Caco-2 (cell line): Measurements from ENCODE around the gene EPB41L4A. TPM values are rescaled to one million over a fixed set of nuclear protein-coding genes. Genes with fewer than 3 reads are reported as not detected.

ENCODE experiments used
- BruUV-seq: library from RNA; stranded (reverse); fragments of 400-500 nt; replicated peaks from 2 replicates; lab custom pipeline; 2021; lab: Mats Ljungman, UMichigan
- CTCF ChIA-PET: fragments of 300-600 bp; sonication (Branson Sonifier 250); formaldehyde crosslinking; loops from one replicate; lab custom pipeline; 2022; ENCODE audit warnings: antibody characterized with exemption; lab: Charles Lee
- POLR2A ChIA-PET: fragments of 300-600 bp; sonication (Branson Sonifier 250); formaldehyde crosslinking; loops from one replicate; lab custom pipeline; 2022; ENCODE audit warnings: antibody characterized with exemption; lab: Charles Lee
- DNase-seq, 2 experiments: peaks; one replicate each; pipeline versions ENCODE4 v3.0.0 to v3.0.0-alpha.2; 2020 to 2022
- H3K27me3 ChIP-seq: replicated peaks from 2 replicates; pipeline ENCODE4 v1.6.0; 2011; ENCODE audit warnings: low read length; ENCODE audit not compliant: control insufficient read depth, insufficient read depth
- H3K36me3 ChIP-seq: 2 replicates; pipeline ENCODE4 v1.5.1; 2011; ENCODE audit warnings: low read length; ENCODE audit not compliant: control insufficient read depth, insufficient read depth
- H3K4me1 ChIP-seq: fragments of 250-450 bp; sonication (Bioruptor Pico); 2 replicates; pipeline ENCODE4 v1.5.1; 2020; ENCODE audit warnings: mild to moderate bottlenecking
- H3K4me3 ChIP-seq: 2 replicates; pipeline ENCODE4 v1.5.1; 2011; ENCODE audit warnings: low read depth, mild to moderate bottlenecking, control low read depth, low read length
- H3K9me3 ChIP-seq: fragments of 250-450 bp; sonication (Bioruptor Pico); 2 replicates; pipeline ENCODE4 v1.5.1; 2020; ENCODE audit warnings: mild to moderate bottlenecking, moderate library complexity
- H3K27ac Mint-ChIP-seq: one replicate; pipeline ENCODE4 v1.8.0; 2022; ENCODE audit warnings: mixed read lengths; ENCODE audit not compliant: unreplicated experiment
- H3K27me3 Mint-ChIP-seq: one replicate; pipeline ENCODE4 v1.8.0; 2022; ENCODE audit warnings: mixed read lengths; ENCODE audit not compliant: insufficient read depth, unreplicated experiment
- H3K36me3 Mint-ChIP-seq: one replicate; pipeline ENCODE4 v1.8.0; 2022; ENCODE audit warnings: mild to moderate bottlenecking, mixed read lengths; ENCODE audit not compliant: insufficient read depth, unreplicated experiment
- H3K4me1 Mint-ChIP-seq: one replicate; pipeline ENCODE4 v1.8.0; 2022; ENCODE audit warnings: low read depth, mixed read lengths; ENCODE audit not compliant: unreplicated experiment
- H3K4me3 Mint-ChIP-seq: one replicate; pipeline ENCODE4 v1.8.0; 2022; ENCODE audit warnings: mild to moderate bottlenecking, moderate library complexity, mixed read lengths; ENCODE audit not compliant: unreplicated experiment
- H3K9me3 Mint-ChIP-seq: one replicate; pipeline ENCODE4 v1.8.0; 2022; ENCODE audit warnings: mixed read lengths; ENCODE audit not compliant: unreplicated experiment
- intact Hi-C: fragments of 100-400 bp; cut with micrococcal nuclease; formaldehyde crosslinking; loops from one replicate; pipeline ENCODE4 v1.10.0; 2022; ENCODE audit not compliant: unreplicated experiment
- total RNA-seq: library from RNA; stranded (reverse); gene quantifications from 2 replicates; pipeline ENCODE4 v1.2.3, GENCODE V29; 2022
- TF ChIP-seq, protein P1 (sequence below), 2 experiments: fragments of 200-600 bp in 1 of 2; IDR thresholded peaks; 1 replicate in 1 of 2; 2 replicates in 1 of 2; pipeline versions ENCODE4 v1.5.1 to v1.8.0; 2011 to 2022; ENCODE audit warnings: antibody characterized with exemption in 1 of 2, control low read depth in 1 of 2, inconsistent platforms in 1 of 2, low read depth in 1 of 2, low read length in 1 of 2, mild to moderate bottlenecking in 1 of 2, moderate library complexity in 1 of 2; ENCODE audit not compliant: insufficient read depth in 1 of 2, severe bottlenecking in 1 of 2, unreplicated experiment in 1 of 2

Gene EPB41L4A
- total RNA-seq, 1 experiment from 2014 or later: 1.4 TPM

DNA sequence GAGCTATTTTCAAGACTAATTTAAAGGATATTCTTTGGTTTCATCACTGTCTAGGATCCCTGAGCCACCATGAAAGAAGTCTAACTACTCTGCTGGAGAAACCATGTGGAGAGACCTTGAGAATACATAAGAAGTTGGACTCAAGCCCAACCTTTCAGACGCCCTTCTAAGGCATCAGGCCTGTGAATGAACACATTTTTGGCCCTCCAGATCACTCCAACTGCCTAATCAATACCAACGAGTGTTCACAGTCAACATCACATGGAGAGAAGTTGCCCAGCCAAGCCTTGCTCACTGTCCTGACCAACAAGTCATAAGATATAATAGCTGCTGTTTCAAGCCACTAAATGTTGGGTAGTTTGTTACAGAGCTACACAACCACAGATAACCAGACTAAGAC, 100.7 kb downstream of the EPB41L4A start:
- no peaks in the 10 kb centered on the region for H3K27me3 ChIP-seq
- TF ChIP-seq, protein P1, sequence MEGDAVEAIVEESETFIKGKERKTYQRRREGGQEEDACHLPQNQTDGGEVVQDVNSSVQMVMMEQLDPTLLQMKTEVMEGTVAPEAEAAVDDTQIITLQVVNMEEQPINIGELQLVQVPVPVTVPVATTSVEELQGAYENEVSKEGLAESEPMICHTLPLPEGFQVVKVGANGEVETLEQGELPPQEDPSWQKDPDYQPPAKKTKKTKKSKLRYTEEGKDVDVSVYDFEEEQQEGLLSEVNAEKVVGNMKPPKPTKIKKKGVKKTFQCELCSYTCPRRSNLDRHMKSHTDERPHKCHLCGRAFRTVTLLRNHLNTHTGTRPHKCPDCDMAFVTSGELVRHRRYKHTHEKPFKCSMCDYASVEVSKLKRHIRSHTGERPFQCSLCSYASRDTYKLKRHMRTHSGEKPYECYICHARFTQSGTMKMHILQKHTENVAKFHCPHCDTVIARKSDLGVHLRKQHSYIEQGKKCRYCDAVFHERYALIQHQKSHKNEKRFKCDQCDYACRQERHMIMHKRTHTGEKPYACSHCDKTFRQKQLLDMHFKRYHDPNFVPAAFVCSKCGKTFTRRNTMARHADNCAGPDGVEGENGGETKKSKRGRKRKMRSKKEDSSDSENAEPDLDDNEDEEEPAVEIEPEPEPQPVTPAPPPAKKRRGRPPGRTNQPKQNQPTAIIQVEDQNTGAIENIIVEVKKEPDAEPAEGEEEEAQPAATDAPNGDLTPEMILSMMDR (IDR thresholded peaks at IDR 0.05; ENCODE audit: insufficient read depth in 1 of 2, low read depth in 1 of 2, low read length in 1 of 2, severe bottlenecking in 1 of 2, unreplicated experiment in 1 of 2): no peak
- peaks cover 21% of the 10 kb centered on the region for H3K27me3 Mint-ChIP-seq
- H3K9me3 Mint-ChIP-seq: no peaks in the 10 kb centered on the region
- intact Hi-C loops: no loop called here
- H3K4me3 ChIP-seq: no peak overlapping the region
- no peak for DNase-seq
- H3K9me3 ChIP-seq: no peaks in the 10 kb centered on the region
- H3K4me1 ChIP-seq: no peaks in the 10 kb centered on the region
- H3K27ac Mint-ChIP-seq: no peak overlapping the region
- CTCF ChIA-PET: no interaction called here
- H3K4me3 Mint-ChIP-seq: no peak overlapping the region
- no peaks in the 10 kb centered on the region for H3K36me3 ChIP-seq
- POLR2A ChIA-PET: no interaction called here
- H3K36me3 Mint-ChIP-seq: no peaks in the 10 kb centered on the region
- BruUV-seq: no TSS peak
- H3K4me1 Mint-ChIP-seq: no peaks in the 10 kb centered on the region

- H3K36me3 ChIP-seq: no peaks in the 10 kb centered on the region
- no peaks in the 10 kb centered on the region for H3K4me1 ChIP-seq
- H3K27me3 ChIP-seq: no peaks in the 10 kb centered on the region
- BruUV-seq: no TSS peak
- CTCF ChIA-PET: interaction anchor here (0.5 kb wide), 1 partner anchor 1424 kb away, joined by 4 read pairs; no protein-coding TSS in a partner anchor
- no peak overlapping the region for H3K4me3 ChIP-seq
- TF ChIP-seq, protein P1 (IDR thresholded peaks at IDR 0.05; ENCODE audit: insufficient read depth in 1 of 2, low read depth in 1 of 2, low read length in 1 of 2, severe bottlenecking in 1 of 2, unreplicated experiment in 1 of 2): no peak
- H3K36me3 Mint-ChIP-seq: no peaks in the 10 kb centered on the region
- intact Hi-C loops: no loop called here
- no peak for DNase-seq
- H3K27me3 Mint-ChIP-seq: peaks cover 21% of the 10 kb centered on the region
- no peak overlapping the region for H3K4me3 Mint-ChIP-seq
- H3K9me3 ChIP-seq: no peaks in the 10 kb centered on the region
- no peaks in the 10 kb centered on the region for H3K4me1 Mint-ChIP-seq
- H3K9me3 Mint-ChIP-seq: no peaks in the 10 kb centered on the region
- POLR2A ChIA-PET: no interaction called here
- H3K27ac Mint-ChIP-seq: no peak overlapping the region
These were observed 101.2 kb downstream of the EPB41L4A start for GRCh38 chr5:112317866-112318265.

- H3K27ac Mint-ChIP-seq: no peak overlapping the region
- H3K27me3 Mint-ChIP-seq: peaks cover 18% of the 10 kb centered on the region
- H3K9me3 Mint-ChIP-seq: no peaks in the 10 kb centered on the region
- DNase-seq: no peak
- ChIA-PET POLR2A (no interaction called here), CTCF (no interaction called here)
- intact Hi-C loops: no loop called here
- H3K4me3 Mint-ChIP-seq: no peak overlapping the region
- Histone ChIP-seq H3K36me3 (no peaks in the 10 kb centered on the region), H3K9me3 (no peaks in the 10 kb centered on the region), H3K27me3 (no peaks in the 10 kb centered on the region), H3K4me1 (no peaks in the 10 kb centered on the region), H3K4me3 (no peak overlapping the region)
- H3K4me1 Mint-ChIP-seq: no peaks in the 10 kb centered on the region
- TF ChIP-seq, protein P1 (IDR thresholded peaks at IDR 0.05; ENCODE audit: insufficient read depth in 1 of 2, low read depth in 1 of 2, low read length in 1 of 2, severe bottlenecking in 1 of 2, unreplicated experiment in 1 of 2): no peak
- no TSS peak for BruUV-seq
- no peaks in the 10 kb centered on the region for H3K36me3 Mint-ChIP-seq
These were observed 102.3 kb downstream of the EPB41L4A start for GRCh38 chr5:112316731-112317130.
